ENCODE data around the gene KPTN.

Gene KPTN

GRCh38 chr19:47467914-47468313 lies 16.1 kb downstream of the KPTN start:
- DNase-seq (ENCODE audit: low read depth): no peak

DNA sequence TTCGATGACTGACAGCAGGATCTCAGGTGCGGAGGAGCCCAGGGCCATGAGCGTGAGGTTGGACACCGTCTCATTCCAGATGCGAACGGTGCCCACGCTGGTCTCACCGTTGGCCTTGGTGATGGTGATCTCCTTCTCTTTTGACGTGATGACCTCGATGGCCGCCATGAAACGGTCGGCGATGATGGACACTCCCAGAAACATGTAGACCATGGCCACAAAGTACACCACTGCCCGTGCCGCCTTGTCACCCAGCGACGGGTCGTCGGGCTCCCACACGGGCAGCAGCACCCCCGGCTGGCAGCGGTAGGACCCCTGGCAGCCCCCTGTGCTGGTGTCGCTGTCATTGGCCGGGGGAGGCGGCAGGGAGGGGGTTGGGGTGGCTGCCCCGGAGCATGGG lies 18.1 kb downstream of the KPTN start:
- no peak for DNase-seq (ENCODE audit: low read depth)

DNA sequence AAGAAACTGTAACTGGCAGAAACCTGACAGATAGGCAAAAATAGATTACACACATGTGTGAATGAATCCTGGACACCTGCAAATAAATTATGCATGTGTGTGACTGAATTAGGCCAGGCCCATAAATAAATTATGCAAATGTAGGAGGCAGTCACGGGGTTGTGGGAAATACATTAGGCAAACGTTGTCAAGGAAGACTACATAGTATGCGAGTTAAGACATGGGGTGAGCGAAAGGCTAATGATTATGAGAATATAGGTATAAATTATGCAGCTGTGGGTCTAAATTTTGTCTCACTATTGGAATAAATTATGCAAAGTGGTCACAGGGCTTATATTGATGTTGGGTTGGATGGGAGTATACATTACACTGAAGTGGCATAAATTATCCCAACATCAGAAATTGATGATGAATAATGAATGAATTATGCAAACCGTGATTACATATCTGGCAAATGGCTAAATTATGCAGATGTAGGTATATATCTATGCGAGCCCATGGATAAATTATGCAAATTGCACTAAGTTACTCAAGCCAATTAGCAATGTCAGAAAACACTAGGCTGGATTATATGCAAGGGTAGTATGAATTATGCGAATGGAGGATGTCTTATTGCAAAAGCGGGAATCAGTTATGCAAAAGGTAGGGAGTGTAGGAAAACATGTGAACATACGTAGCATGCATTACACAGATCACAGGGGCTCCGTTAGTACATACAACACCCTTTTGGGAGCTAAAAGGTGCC lies 19.2 kb downstream of the KPTN start:
- DNase-seq (ENCODE audit: low read depth): no peak

DNA sequence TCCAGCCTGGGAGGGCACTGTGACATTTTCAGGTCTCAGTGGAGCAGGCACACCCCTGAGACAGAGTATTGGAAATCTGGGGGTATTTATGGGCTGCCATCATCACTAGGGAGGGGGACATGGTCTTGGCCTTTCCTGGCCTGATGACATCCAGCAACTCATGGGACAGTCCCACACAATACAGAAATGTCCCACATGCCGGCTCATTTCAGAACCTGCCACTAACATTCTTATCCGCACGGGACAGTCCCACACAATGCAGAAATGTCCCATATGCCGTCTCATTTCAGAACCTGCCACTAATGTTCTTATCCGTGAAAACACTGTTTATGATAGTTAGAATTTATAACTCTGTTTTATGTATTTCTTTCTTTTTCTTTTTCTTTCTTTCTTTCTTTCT lies 22.1 kb downstream of the KPTN start:
- DNase-seq (ENCODE audit: low read depth): no peak

GRCh38 chr19:47459477-47459876 lies 24.5 kb downstream of the KPTN start:
- DNase-seq (ENCODE audit: low read depth): no peak

- no peak for DNase-seq (ENCODE audit: low read depth)
Measured at GRCh38 chr19:47458672-47459071, 25.3 kb downstream of the KPTN start.

DNA sequence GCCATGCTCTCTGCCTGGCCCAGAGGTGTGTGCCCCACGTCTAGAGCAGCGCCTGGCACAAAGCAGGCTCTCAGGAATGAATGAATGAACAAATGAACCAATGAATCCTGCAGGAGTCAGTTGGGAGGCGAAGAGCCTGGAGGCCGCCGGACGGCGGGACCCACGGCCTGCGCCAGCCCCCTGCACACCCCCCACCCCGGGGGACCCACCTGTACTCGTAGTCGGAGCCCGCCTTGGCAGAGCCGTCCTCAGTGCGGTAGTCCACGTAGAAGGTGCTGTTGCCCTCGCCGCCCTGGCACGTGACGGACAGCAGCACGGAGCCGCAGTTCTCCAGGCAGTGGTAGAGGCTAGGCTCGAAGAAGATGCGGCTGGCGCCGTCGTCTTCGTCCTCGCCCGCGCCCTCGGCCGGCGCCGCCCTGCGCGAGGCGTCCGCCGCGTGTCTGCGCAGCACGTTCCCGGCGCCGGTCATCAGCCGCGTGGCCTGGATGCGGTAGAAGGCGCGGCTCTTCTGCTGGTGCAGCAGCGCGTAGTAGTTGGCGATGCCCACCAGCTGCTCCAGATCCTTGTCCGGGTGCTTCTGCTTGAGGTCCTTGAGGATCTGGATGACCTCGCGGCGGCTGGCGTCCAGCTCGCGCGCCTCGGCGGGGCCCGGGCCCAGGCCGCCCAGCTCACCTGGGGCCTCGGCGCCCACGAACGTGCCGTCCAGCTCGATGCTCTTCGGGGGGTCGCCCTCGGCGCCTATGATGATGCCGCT lies 27.1 kb downstream of the KPTN start:
- DNase-seq (ENCODE audit: low read depth): no peak

DNA sequence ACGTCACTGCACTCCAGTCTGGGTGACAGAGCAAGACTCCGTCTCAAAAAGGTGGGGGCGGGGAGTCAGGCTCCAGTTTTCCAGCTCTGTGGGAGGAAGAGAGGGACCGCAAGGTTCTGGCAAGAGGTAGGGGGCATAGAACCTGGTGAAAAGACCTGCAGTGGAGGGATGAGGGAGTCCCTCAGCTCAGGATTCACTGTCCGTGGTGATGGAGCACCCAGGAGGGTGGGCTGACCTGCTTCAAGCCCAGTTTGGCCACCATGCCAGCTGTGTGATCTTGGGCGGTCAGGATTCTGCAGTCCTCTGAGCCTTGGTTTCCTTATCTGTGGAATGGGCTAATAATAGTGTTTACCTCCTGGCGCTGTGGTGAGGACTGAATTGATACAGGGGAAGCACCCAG lies 33.5 kb downstream of the KPTN start:
- no peak for DNase-seq (ENCODE audit: low read depth)

DNA sequence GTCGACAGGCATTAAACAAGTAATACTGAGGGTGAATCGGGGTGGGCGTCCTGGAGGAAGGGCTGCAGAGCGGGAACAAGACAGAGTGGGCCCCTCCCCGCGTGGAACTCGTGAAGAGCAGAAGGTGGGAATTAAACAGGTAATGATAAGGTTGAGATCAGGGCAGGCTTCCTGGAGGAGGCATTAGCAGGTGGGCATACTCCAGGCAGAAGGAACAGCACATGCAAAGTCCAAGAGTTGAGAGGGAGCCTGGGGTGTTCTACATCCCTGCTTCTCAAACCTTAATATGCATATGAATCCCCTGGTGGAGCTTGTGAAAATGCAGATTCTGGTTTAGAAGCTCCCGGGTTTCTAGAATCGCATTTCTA lies 35.7 kb downstream of the KPTN start:
- DNase-seq (ENCODE audit: low read depth): no peak

DNA sequence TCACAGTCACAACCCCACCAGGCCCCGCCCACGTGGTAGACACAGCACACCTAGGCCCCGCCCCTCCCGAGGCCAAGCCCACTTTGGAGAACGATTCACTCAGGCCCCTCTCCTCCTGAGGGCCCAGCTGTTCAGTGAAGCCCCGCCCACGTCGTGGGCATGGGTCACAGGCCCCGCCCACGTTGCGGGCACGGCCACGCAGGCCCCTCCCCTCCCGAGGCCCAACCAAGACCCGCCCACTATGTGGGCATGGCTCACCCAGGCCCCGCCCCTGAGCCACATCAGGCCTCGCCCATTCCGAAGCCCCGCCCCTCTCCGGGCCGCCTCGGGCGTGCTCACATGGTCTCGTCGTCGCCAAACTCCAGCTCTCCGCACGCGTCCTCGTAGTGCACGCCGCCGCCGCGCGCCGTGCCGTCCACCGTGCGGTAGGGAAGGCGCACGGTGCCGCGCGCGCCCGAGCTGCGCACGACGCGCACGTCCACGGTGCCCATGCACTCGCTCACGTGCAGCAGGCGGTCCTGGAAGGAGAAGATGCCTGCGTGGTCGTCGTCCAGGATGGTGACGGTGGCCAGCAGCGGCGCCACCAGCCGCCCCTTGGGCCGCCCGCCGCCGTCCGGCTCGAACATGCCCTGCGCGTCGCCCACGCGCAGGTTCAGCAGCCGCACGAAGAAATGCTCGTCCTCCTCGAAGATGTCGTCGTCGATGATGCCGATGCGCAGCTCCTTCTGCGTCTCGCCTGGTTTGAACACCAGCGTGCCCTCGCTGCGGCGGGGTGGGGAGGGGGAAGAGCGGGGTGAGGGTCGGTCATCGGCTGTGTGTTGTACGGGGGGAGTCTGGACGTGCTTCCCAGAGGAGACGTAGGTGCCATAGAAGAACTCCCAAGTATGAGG lies 36.3 kb downstream of the KPTN start:
- no peak for DNase-seq (ENCODE audit: low read depth)

GRCh38 chr19:47446534-47447469 lies 37.2 kb downstream of the KPTN start:
- DNase-seq (ENCODE audit: low read depth): no peak

DNA sequence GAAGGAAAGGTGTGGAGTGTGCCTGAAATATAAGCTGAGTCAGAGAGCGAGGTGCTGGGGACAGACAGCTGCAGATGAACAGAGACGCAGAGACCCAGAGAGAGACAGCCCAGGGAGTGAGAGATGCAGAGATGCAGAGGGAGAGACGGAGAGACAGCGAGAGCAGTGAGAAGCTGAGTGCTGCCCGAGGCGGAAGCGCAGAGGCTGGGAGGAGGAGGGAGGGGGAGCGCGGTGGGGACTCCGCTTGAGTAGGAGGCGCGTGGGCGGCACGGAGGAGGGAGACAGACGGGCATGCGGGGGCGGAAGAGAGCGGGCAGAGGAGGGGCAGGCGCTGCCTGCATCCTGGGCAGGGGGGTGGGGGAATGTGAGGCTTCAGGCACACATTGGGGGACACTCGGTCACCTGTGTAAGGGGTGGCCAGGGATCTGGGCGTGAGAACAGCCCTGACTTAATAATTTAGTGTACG lies 38.0 kb downstream of the KPTN start:
- no peak for DNase-seq (ENCODE audit: low read depth)

DNA sequence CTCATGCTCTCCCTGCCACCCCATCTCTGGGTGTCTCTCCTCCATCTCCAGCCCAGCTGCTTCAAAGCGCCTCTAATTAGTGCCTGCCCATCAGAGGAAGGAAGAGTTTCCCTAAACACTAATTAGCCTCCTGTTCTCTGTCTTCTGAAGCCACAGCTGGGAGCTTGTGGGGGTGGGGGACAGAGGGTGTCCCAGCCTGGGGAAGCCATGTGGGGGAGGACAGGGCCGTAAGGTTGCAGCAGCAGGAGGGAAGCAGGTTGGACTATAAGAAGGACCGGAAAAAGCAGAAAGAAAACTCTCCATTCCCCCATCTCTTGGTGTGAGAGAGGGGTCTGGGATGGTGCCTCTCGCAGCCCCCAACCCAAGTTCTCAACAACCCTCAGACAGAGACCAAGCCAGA lies 38.5 kb downstream of the KPTN start:
- DNase-seq (ENCODE audit: low read depth): no peak

DNA sequence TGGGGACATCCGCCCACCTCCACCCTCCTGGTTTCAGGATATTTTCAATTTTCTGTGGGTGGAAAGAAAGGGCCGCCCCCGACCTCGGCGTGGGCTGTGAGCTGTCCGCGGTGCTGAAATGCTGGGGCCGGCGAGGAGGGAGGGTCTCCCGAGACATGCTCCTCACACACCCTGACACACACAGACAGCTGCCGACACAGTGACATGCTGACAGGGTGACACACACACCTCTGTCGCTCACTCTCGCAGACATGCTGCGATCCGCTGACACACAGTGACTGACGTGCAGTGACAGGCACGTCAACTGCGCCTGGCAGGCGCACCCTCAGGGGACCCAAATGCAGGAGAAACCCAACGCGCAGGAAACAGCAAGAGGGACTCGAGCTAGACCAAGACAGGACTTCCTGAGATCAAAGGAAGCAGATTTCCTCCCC lies 39.6 kb downstream of the KPTN start:
- no peak for DNase-seq (ENCODE audit: low read depth)

DNA sequence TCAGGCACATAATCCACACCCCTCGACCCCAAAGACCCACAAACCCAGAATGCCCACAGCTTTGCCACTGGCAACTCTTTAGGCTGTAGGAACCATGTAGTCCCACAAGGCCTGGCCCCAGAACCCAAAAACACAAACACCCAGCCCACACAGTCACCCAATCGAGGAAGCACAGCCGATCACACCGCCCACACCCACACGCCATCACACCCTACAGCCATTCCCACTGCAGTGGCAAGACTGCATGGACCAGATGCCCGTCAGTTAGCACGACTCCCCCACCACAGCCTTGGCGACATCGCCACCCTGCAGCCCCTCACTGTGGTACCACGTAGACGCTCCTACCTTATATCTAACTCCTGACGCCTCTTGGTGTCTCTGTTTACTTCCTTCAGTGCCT lies 40.7 kb downstream of the KPTN start:
- no peak for DNase-seq (ENCODE audit: low read depth)

GRCh38 chr19:47438793-47439220 lies 45.2 kb downstream of the KPTN start:
- DNase-seq (ENCODE audit: low read depth): no peak

- DNase-seq (ENCODE audit: low read depth): no peak
Measured at GRCh38 chr19:47437500-47437899, 46.5 kb downstream of the KPTN start.

GRCh38 chr19:47436712-47437401 lies 47.2 kb downstream of the KPTN start:
- DNase-seq (ENCODE audit: low read depth): peak; percentile 24

DNA sequence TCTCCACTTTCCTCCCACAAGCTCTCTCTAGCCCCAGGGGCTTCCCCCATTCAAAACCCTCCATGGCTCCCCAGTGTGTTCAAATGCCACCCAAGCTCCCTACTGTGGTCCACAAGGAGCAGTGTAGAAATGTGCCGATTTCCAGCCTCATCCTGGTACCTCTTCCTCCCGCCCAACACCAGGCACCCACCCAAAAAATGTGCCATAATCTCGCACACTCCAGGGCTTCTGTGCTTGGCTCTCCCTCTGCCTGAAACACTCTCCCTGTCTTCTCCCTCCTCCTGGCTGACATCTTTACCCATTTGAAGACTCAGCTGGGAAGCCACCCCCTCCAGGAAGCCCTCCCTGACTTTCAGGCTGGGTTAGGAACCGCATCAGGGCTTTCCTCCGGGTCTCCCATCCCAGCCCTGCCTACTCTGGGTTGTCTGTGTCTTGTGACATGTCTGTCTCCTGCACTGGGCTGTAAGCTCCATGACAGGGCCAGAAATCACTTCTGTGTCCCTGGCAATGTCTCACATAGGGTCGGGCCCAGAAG lies 48.1 kb downstream of the KPTN start:
- no peak for DNase-seq (ENCODE audit: low read depth)

DNA sequence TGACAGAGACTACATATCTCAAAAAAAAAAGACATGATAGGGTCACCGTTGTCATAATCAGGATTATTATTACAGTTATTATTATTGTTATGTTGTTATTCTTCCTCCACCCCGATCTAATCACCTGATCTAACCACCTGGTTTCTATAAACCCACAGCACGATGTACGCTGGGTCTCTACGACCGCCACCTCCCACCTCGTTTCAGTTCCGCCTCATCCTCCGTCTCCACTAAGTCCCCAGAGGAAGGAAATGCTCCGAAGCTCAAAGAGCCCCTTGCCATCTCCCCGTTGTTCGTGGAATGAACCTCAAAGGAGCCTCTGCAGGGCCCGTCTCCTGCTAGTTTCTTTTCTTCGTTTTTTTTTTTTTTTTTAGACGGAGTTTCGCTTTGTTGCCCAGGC lies 48.8 kb downstream of the KPTN start:
- no peak for DNase-seq (ENCODE audit: low read depth)

DNA sequence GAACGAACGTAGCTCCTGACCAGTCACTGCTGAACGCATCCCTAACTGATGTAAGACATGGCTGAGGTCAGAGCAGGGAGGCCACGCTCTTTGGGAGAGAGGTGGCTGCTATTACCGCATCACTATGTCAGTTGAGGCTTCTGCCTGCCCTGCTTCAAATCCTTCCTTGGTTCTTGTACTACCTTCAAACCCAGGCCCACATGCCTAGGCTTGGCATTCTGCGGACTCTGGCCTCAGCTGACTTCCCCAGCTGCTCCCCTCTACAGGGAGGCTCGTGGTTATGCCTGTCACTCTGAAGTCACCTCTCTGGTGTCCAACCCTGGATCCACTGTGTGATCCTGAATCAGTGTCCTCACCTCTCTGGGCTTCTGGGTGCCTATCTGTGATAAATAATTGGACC lies 49.9 kb downstream of the KPTN start:
- no peak for DNase-seq (ENCODE audit: low read depth)

Measured in fibroblast of gingiva (primary cell).